Coronary artery (tissue), 2 donors: ENCODE measurements around the gene RSPH3.

Experiments
- DNase-seq: peaks from one replicate; pipeline ENCODE4 v3.0.0-alpha.2; 2017; ENCODE audit warnings: low spot score
- H3K27ac ChIP-seq, 2 donors: fragments of 200-600 bp; sonication (generic); one replicate each; pipeline ENCODE4 v1.5.1; 2016 to 2019
- H3K4me3 ChIP-seq: fragments of 200-600 bp; sonication (generic); 2 replicates; pipeline ENCODE4 v1.5.1; 2016; ENCODE audit warnings: mild to moderate bottlenecking, moderate library complexity
- TF ChIP-seq, protein P1 (sequence below): fragments of 200-600 bp; sonication (generic); IDR thresholded peaks from one replicate; pipeline ENCODE4 v1.5.1; 2019; ENCODE audit warnings: antibody characterized with exemption

The RSPH3 gene

DNA sequence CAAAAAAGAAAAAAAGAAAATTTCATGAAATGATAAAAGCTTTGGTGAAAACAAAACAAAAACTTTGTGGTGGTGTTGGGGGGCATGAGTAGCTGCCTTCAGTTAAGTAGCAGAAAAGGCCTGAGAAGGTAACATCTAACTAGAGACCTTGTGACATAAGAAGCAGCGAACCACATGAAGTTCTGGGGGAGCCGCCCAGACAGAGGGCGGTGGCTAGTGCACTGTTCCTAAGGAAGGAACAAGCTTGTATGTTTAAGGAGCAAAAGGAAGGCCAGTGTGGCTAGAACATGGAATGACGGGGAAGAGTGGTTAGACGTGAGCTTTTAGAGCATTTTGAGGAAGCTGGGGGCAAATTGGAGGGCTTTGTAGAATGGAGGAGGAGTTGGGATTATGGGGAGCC is 7.5 kb upstream of the RSPH3 start:
- DNase-seq = no peak
- Histone ChIP-seq H3K4me3 (no peak overlapping the region), H3K27ac (no peak overlapping the region)
- TF ChIP-seq, protein P1, sequence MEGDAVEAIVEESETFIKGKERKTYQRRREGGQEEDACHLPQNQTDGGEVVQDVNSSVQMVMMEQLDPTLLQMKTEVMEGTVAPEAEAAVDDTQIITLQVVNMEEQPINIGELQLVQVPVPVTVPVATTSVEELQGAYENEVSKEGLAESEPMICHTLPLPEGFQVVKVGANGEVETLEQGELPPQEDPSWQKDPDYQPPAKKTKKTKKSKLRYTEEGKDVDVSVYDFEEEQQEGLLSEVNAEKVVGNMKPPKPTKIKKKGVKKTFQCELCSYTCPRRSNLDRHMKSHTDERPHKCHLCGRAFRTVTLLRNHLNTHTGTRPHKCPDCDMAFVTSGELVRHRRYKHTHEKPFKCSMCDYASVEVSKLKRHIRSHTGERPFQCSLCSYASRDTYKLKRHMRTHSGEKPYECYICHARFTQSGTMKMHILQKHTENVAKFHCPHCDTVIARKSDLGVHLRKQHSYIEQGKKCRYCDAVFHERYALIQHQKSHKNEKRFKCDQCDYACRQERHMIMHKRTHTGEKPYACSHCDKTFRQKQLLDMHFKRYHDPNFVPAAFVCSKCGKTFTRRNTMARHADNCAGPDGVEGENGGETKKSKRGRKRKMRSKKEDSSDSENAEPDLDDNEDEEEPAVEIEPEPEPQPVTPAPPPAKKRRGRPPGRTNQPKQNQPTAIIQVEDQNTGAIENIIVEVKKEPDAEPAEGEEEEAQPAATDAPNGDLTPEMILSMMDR = no peak

DNA sequence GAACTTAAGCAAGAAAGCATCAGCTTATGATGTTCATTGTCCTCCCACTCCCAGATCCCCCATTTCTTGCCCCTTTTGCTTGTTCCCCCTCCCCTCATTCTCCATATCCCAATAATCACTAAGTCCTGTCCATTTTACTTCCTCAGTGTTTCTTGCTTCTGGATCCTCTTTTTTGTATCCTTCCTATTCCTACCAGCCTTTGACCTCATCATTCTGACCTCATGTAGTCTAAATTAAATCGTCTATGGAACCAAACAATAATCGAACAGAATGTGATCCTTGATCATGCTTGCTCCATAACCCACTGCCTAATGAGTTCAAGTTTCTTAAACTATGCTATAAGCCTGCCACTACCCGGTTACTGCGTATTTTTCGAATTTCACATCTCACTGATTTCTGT is 5.4 kb upstream of the RSPH3 start:
- DNase-seq = no peak
- no peak overlapping the region for H3K4me3 ChIP-seq
- TF ChIP-seq, protein P1 = no peak

DNA sequence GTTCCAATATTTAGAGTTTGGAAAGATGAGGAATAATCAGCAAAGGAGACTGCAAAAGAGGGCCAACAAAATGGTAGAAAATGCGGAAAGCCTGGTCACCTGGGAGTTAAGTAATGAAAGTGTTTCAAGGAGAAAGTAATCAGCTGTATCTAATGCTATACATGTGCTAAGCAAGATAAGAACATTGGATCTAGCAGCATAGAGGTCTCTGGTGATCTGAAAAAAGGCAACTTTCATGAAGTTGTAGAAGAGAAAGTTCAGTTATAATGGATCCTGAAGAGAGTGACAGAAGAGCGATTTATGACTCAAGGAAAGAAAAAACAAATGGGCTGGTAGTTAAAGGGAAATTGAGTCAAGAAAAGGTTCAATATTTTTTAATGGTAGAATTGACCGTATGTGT is 4.6 kb upstream of the RSPH3 start:
- no peak overlapping the region for H3K27ac ChIP-seq
- no peak for DNase-seq
- no peak overlapping the region for H3K4me3 ChIP-seq
- TF ChIP-seq, protein P1 = no peak

More for the DNA sequence above, 5.4 kb upstream of the RSPH3 start:
- H3K27ac ChIP-seq = no peak overlapping the region

DNA sequence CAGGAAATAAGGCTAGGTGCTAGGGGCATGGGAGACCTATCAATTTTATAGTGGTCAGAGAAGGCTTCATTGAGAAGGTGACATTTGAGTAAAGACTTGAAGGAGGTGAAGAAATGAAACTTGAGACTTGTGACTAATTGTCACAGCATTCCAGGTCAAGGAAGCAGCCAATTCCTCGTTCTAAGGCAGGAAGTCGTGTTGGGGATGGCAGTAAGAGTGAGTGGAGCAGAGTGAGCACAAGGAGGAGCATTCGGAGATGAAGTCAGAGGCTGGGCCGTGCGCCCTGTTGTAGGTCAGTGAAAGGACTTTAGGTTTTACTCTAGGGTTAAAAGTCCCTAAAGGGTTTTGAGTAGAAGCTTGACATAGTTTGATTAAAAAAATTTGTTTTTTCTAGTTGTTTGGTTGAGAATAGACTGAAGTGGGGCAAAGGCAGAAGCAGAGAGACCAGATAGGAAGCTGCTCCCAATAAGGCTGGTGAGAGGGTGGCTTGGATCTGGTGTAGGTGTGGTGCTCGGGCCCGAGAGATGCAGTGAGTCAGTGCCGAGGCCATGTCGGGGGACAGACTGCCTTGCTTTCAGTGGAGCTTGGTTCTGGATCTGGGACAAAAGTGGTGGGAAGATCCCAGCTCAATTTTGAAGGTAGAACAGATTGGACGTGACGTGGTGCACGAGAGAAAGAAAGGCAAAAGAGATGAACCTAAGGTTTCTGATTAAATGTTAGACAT is 2.6 kb upstream of the RSPH3 start:
- no peak for DNase-seq
- H3K27ac ChIP-seq = no peak overlapping the region
- H3K4me3 ChIP-seq = no peak overlapping the region
- TF ChIP-seq, protein P1 = no peak

DNA sequence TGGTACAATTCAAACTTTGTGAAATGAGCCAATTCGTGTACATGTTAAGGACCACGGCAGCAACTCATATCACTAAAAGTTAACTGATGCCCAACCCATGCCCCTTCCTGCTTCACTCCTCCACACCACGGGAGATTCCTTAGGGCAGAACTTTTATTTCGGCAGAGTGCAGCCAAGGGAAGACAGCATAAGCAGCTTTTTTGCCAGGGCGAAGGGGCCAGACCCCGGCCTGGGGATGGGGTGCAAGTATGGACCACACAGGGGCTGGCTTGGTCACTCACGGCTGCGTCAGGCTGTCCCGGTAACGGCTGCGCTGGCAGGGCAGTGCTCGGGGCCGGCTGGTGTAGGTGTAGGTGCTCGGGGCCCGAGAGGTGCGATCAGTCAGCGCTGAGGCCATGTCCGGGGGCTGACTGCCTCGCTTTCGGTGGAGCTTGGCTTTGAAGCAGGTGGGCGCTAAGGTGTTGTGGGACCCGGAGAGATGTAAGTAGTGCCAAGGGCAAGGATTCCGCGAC is 792 bp downstream of the RSPH3 start:
- DNase-seq = no peak
- Histone ChIP-seq H3K4me3 (peak overlapping the region; percentile 83), H3K27ac (peak overlapping the region; percentile 52 to 78)
- TF ChIP-seq, protein P1 = no peak

DNA sequence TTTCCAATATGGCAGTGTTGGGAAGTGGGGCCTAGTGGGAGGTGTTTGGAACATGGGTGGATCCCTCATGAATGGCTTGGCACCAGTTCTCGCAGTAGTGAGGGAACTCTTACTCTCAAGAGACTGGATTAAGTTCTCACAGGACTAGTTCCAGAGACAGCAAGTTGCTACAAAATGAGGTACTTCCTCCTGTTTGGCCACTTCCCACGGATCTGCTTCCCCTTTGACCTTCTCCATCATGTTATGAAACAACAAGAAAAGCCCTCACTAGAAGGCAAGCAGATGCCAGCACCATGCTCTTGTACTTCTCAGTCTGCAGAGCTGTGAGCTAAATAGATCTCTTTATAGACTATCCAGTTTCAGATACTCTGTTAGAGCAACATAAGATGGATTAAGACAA is 3.1 kb downstream of the RSPH3 start:
- Histone ChIP-seq H3K27ac (no peak overlapping the region), H3K4me3 (no peak overlapping the region)
- TF ChIP-seq, protein P1 = no peak
- no peak for DNase-seq

DNA sequence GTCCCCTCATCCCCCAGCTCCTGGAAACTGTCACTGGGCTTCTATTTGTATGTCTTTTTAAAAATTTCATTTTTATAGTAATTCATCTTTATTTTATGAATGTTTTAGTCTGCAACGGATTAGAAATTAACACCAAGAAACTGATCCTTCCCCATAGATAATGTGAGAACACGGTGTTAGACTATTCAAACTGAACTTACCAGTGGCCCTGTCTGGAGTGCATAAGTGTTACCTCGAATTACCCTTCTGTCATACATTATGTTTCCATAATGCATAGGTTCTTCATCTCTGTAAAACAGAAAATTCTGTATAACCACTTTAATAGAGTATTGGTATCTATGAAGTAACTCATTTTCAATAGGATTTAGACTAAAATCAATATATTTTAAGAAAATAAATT is 6.4 kb downstream of the RSPH3 start:
- no peak overlapping the region for H3K4me3 ChIP-seq
- no peak for DNase-seq
- TF ChIP-seq, protein P1 = no peak
- no peak overlapping the region for H3K27ac ChIP-seq
